CD4-positive, alpha-beta T cell (primary cell): ENCODE results near the gene VSTM2L. TPM values are rescaled to one million over a fixed set of nuclear protein-coding genes. Genes with fewer than 3 reads are reported as not detected.

Experiments used
- ATAC-seq: fragments of 200-7000 bp; cut with Tn5 transposase; one replicate; pipeline ENCODE4 v1.10.0; 2022; ENCODE audit warnings: mild to moderate bottlenecking; ENCODE audit not compliant: poor library complexity
- CTCF ChIA-PET: fragments of 350-600 bp; sonication (Branson Sonifier 250); formaldehyde crosslinking; loops from one replicate; lab custom pipeline; 2021; ENCODE audit warnings: antibody characterized with exemption, inconsistent platforms; lab: Charles Lee
- POLR2A ChIA-PET: fragments of 350-600 bp; sonication (Branson Sonifier 250); formaldehyde crosslinking; loops from one replicate; lab custom pipeline; 2021; ENCODE audit warnings: antibody characterized with exemption, inconsistent platforms; lab: Charles Lee
- DNase-seq, 14 experiments: peaks; one replicate each; pipeline ENCODE4 v3.0.0-alpha.2; 2013 to 2020; ENCODE audit warnings: mixed read lengths in 2 of 14
- H3K27ac ChIP-seq, 2 donors: one replicate each; pipeline versions ENCODE4 v1.5.1 to v1.7.0; 2013; ENCODE audit warnings: low read length in 2 of 2, low read depth in 1 of 2, mild to moderate bottlenecking in 1 of 2
- H3K27me3 ChIP-seq, 2 experiments: 1 replicate in 1 of 2; 2 replicates in 1 of 2; pipeline versions ENCODE4 v1.6.1 to v1.7.0; 2013; ENCODE audit warnings: low read length in 2 of 2, control low read depth in 1 of 2, mild to moderate bottlenecking in 1 of 2, moderate library complexity in 1 of 2; ENCODE audit not compliant: insufficient read depth in 2 of 2, control insufficient read depth in 1 of 2
- H3K36me3 ChIP-seq: one replicate; pipeline ENCODE4 v1.6.1; 2013; ENCODE audit warnings: low read length, control low read depth; ENCODE audit not compliant: insufficient read depth
- H3K4me1 ChIP-seq: one replicate; pipeline ENCODE4 v1.6.1; 2013; ENCODE audit warnings: low read length, control low read depth; ENCODE audit not compliant: insufficient read depth
- H3K4me3 ChIP-seq: one replicate; pipeline ENCODE4 v1.5.1; 2013; ENCODE audit warnings: mild to moderate bottlenecking, low read length, moderate library complexity
- H3K9me3 ChIP-seq, 2 experiments: 1 replicate in 1 of 2; 2 replicates in 1 of 2; pipeline versions ENCODE4 v1.6.1 to v1.7.0; 2013; ENCODE audit warnings: low read length in 2 of 2, mild to moderate bottlenecking in 2 of 2, control low read depth in 1 of 2, moderate library complexity in 1 of 2; ENCODE audit not compliant: control insufficient read depth in 1 of 2, insufficient read depth in 1 of 2
- H3K27ac Mint-ChIP-seq: one replicate; pipeline ENCODE4 v1.8.0; 2020; ENCODE audit warnings: mixed read lengths
- H3K27me3 Mint-ChIP-seq: one replicate; pipeline ENCODE4 v1.8.0; 2021; ENCODE audit warnings: mixed read lengths
- H3K36me3 Mint-ChIP-seq: one replicate; pipeline ENCODE4 v1.8.0; 2021; ENCODE audit warnings: low read depth, mixed read lengths
- H3K4me1 Mint-ChIP-seq: one replicate; pipeline ENCODE4 v1.8.0; 2021; ENCODE audit warnings: low read depth, mixed read lengths
- H3K4me3 Mint-ChIP-seq: one replicate; pipeline ENCODE4 v1.8.0; 2020; ENCODE audit warnings: mild to moderate bottlenecking, mixed read lengths
- H3K9me3 Mint-ChIP-seq: one replicate; pipeline ENCODE4 v1.8.0; 2020; ENCODE audit warnings: mixed read lengths
- CTCF ChIP-seq: fragments of 200-600 bp; IDR thresholded peaks from one replicate; pipeline ENCODE4 v1.8.0; 2022; ENCODE audit warnings: antibody characterized with exemption, mild to moderate bottlenecking
- intact Hi-C, 2 experiments: fragments of 100-400 bp; cut with DNase I in 1 of 2; cut with micrococcal nuclease in 1 of 2; formaldehyde crosslinking; loops; one replicate each; pipeline versions ENCODE4 v1.15.1 to v1.9.0; 2023 to 2025; cut with DNase I, micrococcal nuclease
- total RNA-seq, 174 experiments: library from RNA in 2 of 174; stranded (reverse) in 2 of 174; gene quantifications; one replicate each; pipeline ENCODE4 v1.2.3 and lab custom pipeline; 2021 to 2026

VSTM2L gene
- total RNA-seq, 2 experiments from 2014 or later: not detected

DNA sequence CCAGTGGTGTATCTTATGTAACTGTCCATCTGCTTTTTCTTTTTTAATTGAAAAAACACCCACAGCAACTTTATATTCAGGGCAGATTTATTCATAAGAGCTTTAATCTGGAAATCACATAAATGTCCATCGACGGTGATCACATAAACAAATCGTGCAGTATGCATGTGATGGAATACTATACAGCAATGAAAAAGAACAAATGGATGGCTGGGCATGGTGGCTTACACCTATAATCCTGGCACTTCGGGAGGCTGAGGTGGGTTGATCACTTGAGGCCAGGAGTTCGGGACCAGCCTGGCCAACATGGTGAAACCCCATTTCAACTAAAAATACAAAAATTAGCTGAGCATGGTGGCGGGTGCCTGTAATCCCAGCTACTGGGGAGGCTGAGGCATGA, 39.1 kb downstream of the VSTM2L start:
- Mint-ChIP-seq H3K4me3 (no peak overlapping the region), H3K27me3 (peaks cover 5% of the 10 kb centered on the region), H3K27ac (no peak overlapping the region), H3K36me3 (no peaks in the 10 kb centered on the region), H3K9me3 (no peaks in the 10 kb centered on the region), H3K4me1 (no peaks in the 10 kb centered on the region)
- Histone ChIP-seq H3K9me3 (peaks cover 0 to 4% of the 10 kb centered on the region in 2 experiments), H3K27me3 (peaks cover 0 to 2% of the 10 kb centered on the region in 2 experiments), H3K27ac (no peak overlapping the region), H3K4me1 (no peaks in the 10 kb centered on the region), H3K36me3 (no peaks in the 10 kb centered on the region), H3K4me3 (no peak overlapping the region)
- POLR2A ChIA-PET: no interaction called here
- intact Hi-C loops: no loop called here
- TF ChIP-seq CTCF: no peak
- CTCF ChIA-PET: no interaction called here
- DNase-seq (no peak), ATAC-seq (no peak)

DNA sequence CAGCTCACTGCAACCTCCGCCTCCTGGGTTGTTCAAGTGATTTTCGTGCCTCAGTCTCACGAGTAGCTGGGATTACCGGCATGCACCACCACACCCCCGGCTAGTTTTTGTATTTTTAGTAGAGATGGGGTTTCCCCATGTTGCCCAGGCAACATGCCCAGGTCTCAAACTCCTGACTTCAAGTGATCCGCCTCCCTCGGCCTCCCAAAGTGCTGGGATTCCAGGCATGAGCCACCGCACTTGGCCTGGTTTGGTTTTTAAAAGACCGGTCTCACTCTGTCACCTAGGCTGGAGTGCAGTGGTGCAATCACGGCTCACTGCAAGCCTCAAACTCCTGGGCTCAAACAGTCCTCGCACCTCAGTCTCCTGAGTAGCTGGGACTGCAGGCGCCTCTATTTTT, 40.1 kb downstream of the VSTM2L start:
- DNase-seq (no peak), ATAC-seq (no peak)
- no peak overlapping the region for H3K4me3 Mint-ChIP-seq
- ChIA-PET POLR2A (no interaction called here), CTCF (no interaction called here)
- H3K36me3 ChIP-seq: no peaks in the 10 kb centered on the region
- no peak overlapping the region for H3K27ac ChIP-seq
- H3K27ac Mint-ChIP-seq: no peak overlapping the region
- peaks cover 0 to 8% of the 10 kb centered on the region in 2 experiments for H3K9me3 ChIP-seq
- no peak overlapping the region for H3K4me3 ChIP-seq
- peaks cover 5% of the 10 kb centered on the region for H3K27me3 Mint-ChIP-seq
- H3K4me1 Mint-ChIP-seq: no peaks in the 10 kb centered on the region
- no peaks in the 10 kb centered on the region for H3K4me1 ChIP-seq
- TF ChIP-seq CTCF: no peak
- H3K9me3 Mint-ChIP-seq: no peaks in the 10 kb centered on the region
- intact Hi-C loops: no loop called here
- H3K27me3 ChIP-seq: peaks cover 0 to 2% of the 10 kb centered on the region in 2 experiments
- no peaks in the 10 kb centered on the region for H3K36me3 Mint-ChIP-seq

DNA sequence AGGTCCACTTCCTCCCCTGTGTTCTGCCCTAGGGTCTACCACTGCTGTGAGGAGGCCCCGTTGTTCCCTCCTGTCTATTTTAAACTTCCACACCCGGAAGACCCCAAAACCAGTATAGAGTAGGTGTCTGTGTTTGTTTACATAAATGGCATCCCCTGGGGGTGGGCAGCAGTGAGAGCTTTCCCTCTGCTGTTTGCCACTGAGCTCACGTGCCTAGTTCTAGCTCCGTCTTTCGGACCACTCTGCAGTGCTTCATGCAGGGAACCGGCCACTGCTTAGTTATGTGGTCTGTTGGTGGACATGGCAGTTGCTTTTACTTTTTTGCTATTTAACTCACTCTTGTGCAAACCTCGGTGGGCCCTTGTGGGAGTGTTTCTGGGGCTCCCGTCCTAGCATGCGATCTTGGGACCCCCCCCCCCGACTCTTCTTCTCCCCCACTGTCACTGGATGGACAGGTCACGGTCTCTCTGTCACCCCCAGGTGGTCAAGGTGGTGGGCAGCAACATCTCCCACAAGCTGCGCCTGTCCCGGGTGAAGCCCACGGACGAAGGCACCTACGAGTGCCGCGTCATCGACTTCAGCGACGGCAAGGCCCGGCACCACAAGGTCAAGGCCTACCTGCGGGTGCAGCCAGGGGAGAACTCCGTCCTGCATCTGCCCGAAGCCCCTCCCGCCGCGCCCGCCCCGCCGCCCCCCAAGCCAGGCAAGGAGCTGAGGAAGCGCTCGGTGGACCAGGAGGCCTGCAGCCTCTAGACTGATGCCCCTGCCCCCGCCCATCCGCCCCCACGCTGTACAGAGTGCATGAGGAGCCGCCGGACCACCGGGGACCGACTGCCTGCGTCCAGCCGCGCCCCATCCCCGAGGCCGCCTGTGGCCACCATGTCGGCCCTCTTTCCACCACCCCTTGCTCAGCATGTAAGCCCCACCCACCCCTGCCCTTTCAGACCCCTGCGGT, 40.9 kb downstream of the VSTM2L start:
- no peak overlapping the region for H3K27ac ChIP-seq
- DNase-seq (no peak), ATAC-seq (no peak)
- Mint-ChIP-seq H3K27me3 (peaks cover 5% of the 10 kb centered on the region), H3K36me3 (no peaks in the 10 kb centered on the region), H3K27ac (no peak overlapping the region), H3K4me3 (no peak overlapping the region), H3K4me1 (no peaks in the 10 kb centered on the region), H3K9me3 (peaks cover 2% of the 10 kb centered on the region)
- intact Hi-C loops: no loop called here
- no peak overlapping the region for H3K4me3 ChIP-seq
- CTCF ChIA-PET: no interaction called here
- H3K4me1 ChIP-seq: no peaks in the 10 kb centered on the region
- peaks cover 0 to 2% of the 10 kb centered on the region in 2 experiments for H3K27me3 ChIP-seq
- H3K9me3 ChIP-seq: peaks cover 0 to 8% of the 10 kb centered on the region in 2 experiments
- POLR2A ChIA-PET: no interaction called here
- no peaks in the 10 kb centered on the region for H3K36me3 ChIP-seq
- TF ChIP-seq CTCF: no peak
